A549 (cell line): ENCODE results near the gene POPDC2.

ENCODE experiments used
- CTCF ChIP-seq: fragments of >200 bp; sonication (Bioruptor Twin); formaldehyde crosslinking; IDR thresholded peaks from 3 replicates; pipeline ENCODE4 v1.5.1; 2016
- MAFK ChIP-seq: fragments of 450-650 bp; IDR thresholded peaks from 2 replicates; pipeline ENCODE4 v1.6.1; 2014; ENCODE audit not compliant: partially characterized antibody
- RFX5 ChIP-seq: fragments of 450-650 bp; IDR thresholded peaks from 2 replicates; pipeline ENCODE4 v1.7.1; 2014; ENCODE audit warnings: antibody characterized with exemption, mild to moderate bottlenecking, moderate library complexity
- USF2 ChIP-seq: fragments of 450-650 bp; IDR thresholded peaks from 2 replicates; pipeline ENCODE4 v1.6.1; 2014; ENCODE audit warnings: antibody characterized with exemption

DNA sequence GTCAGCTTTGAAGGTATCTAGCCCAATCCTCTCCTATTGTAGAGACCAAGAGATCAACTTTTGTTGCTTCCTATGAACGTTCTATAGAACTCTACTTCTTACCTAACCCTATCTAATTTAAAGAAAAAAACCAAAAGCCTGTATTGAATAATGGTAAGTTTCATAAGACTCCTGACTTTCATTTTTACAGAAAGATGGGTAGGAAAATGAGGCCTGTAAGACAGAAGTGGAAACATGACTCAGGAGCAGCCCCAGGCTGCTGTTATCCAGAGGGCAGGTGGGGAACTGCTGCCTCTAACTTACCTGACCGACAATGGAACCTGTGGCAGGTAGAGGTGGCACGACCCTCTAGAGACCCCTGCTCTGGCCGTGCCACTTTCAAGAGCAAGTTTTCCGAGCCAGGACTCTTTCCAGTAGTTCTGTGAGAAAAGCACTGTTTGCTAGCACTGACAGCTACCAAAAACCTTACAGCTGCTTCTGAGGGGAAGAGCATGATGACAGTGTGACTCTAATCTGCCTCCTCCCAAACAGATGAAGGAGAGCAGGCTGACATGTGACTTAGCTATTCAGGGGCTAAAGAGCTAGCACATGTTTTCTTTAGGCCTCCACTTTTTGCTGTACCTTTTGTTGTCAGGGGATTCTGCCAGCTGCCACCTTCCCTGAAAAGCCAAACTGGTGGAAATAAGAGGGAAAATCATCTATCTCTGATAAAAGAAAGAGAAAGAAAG, 17.5 kb downstream of the POPDC2 start:
- TF ChIP-seq USF2 (no peak), MAFK (no peak), RFX5 (no peak), CTCF (no peak)
